Retinal pigment epithelial cell (primary cell): ENCODE results near the gene CLPTM1L.
"Not testable (repeated sequence)": the region's sequence is repeated elsewhere in the genome, so short reads cannot be mapped to it uniquely, and the experiment has no call there.

Source experiments
- DNase-seq: peaks from one replicate; pipeline ENCODE4 v3.0.0-alpha.2; 2010; ENCODE audit warnings: low read depth
- H3K4me3 ChIP-seq: 2 replicates; pipeline ENCODE4 v1.5.1; 2011; ENCODE audit warnings: mild to moderate bottlenecking, low read length, control low read depth, moderate library complexity
- CTCF ChIP-seq: conservative IDR thresholded peaks from 2 replicates; pipeline ENCODE4 v1.5.1; 2011; ENCODE audit warnings: low read depth, low read length, control low read depth, inconsistent platforms

The CLPTM1L gene

GRCh38 chr5:1334831-1335539 is 9.9 kb downstream of the CLPTM1L start:
- DNase-seq, result no peak
- no peak for TF ChIP-seq CTCF
- H3K4me3 ChIP-seq, result no peak overlapping the region

DNA sequence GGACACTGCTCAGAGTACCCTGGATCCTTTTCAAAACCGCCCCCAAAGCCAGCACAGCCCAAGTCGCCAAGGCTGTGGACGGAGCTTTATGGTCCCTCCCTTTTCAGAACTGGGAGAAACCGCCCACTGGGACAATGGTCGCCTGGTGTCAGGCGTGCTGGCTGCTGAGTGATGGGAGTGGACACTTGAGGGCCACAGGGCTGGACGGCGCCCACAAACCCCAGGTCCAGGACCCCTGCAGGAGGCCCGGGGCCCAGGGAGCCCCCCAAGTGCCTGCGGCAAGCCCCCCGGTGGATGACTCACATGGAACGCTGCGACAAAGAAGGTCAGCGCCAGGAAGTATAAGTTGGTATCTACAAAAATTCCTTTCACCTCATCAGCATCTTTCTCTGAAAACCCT is 10.9 kb downstream of the CLPTM1L start:
- no peak for DNase-seq
- no peak overlapping the region for H3K4me3 ChIP-seq
- no peak for TF ChIP-seq CTCF

DNA sequence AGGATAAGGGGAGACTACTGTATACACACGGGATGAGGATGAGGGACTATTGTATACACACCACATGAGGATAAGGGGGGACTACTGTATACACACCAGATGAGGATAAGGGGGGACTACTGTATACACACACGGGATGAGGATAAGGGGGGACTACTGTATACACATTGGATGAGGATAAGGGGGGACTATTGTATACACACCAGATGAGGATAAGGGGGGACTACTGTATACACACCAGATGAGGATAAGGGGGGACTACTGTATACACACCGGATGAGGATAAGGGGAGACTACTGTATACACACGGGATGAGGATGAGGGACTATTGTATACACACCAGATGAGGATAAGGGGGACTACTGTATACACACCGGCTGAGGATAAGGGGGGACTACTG is 11.6 kb downstream of the CLPTM1L start:
- not testable (repeated sequence) for H3K4me3 ChIP-seq, DNase-seq

DNA sequence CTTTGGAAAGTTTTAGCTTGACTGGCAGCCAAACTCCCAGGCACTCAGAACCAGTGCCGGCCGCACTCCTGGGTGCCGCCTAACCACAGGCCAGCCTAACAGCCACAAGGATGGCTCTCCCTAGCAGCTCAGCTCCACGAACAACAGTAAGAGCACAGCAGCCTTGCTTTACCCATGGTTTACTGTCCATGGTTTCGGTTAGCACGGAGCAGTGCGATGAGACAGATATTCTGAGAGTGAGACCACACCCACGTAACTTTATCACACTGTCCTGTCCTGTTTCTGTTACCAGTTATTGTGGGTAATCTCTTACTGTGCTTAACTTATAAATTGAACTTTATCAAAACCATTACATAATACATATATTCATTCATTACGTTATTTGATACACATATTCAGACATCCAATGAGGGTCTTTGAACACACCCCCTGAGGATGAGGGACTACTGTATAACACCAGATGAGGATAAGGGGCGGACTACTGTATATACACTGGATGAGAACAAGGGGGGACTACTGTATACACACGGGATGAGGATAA is 12.4 kb downstream of the CLPTM1L start:
- no peak for DNase-seq
- H3K4me3 ChIP-seq, result no peak overlapping the region
- TF ChIP-seq CTCF, result no peak

DNA sequence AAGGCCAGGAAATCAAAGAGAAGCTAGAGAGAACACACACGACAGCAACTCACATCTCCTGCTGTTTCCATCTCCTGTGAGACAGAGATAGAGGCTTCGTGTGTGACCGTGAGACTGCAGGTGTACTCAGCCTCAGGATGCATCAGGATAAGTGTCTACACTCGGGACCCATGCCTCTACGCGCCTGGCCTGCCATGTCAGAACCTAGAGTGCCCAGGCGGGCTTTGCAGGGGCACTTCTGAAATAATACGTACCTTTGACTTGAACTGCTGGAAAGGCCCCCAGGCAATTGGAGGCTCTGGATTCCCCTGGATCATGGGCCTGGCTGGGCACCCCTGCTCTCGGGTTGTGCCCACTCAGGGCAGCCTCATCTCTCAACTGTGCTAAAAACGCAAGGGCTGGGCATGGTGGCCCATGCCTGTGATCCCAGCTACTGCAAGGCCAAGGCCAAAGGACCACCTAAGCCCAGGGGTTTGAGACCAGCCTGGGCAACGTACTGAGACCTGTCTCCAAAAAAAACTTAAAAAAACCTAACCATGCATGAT is 13.0 kb downstream of the CLPTM1L start:
- DNase-seq, result no peak
- no peak overlapping the region for H3K4me3 ChIP-seq
- TF ChIP-seq CTCF, result no peak

DNA sequence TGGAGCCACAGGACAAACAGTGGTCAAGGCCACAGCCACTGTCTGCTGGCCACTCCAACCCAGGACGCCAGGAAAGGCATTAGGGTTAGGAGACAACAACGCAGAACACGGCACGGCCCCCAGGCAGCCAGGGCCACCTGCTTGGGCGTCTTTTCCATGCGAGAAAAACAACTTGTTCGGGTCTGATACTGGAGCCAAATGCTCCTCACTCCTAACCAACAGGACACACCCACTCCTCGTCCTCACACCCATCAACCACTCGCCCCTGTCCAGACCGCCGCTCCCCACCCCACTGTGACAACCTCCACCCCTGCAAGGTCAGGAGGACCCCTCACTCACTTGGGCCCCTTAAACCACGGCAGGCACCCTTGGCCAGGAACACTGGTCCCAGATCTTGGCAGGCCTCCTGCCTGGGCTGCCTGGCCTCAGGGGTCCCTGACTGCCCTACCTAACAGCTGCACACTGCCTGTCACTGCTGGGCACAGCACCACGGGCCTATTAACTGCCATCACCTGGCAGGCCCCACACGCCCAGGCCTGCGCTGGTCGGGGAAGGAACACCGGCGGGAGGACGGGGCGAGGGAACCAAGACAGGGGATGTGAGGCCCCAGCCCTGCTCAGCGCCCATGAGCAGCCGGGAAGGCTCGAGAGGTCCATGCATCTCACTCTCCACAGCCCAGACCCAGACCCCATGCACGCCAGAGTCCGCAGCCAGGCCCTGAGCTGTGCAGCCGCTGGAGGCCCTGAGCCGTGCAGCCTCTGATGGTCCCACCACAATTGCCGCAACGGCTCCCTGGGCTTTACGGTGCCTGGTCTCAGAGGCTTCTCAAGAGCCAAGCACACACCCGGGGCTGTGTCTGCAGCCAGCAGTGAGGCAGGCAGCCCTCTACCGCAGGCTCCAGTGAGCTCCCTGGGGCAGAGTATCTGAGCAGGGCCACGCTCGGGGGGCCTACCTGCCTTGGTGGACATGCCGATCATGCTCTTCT is 13.8 kb downstream of the CLPTM1L start:
- no peak for DNase-seq
- TF ChIP-seq CTCF, result no peak
- H3K4me3 ChIP-seq, result no peak overlapping the region

DNA sequence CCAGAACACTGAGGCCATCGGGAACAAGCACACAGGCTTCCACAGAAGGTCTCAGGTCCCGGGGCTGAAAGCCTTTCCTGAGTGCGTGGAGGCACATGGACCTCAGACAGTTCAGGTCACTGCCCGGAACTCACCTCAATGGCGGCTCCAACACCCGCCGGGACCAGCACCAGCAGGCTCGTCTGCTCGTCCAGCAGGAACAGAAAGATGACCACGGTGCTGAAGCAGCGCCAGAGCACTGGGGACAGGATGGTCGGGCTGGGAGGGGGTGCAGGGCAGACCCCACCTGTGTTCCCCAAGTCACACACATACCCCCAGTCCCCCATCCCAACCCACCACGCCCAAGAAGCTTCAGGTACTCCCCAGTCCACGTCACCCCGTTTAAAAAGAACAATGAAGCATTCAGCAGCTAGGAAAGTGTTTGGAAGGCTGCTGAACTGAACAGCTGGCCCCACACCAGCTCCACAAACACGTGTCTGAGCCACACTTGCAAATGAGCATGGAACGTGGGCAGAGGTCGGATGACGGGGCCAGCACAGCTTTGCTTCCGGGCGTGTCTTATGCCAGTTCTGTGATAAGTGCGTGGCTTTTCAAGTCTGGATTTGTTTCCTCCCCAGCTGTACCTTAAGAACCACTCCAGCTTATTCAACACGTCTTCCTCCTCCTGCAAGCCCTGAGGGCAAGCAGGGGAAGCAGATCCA is 14.6 kb downstream of the CLPTM1L start:
- no peak overlapping the region for H3K4me3 ChIP-seq
- DNase-seq, result no peak
- no peak for TF ChIP-seq CTCF
